K562 (cell line): Measurements from ENCODE around the gene PHYKPL.

Experiments
- ARNT ChIP-seq, 2 experiments: fragments of 450-650 bp; IDR thresholded peaks; 2 replicates each; pipeline ENCODE4 v1.6.1; 2016; ENCODE audit warnings: mild to moderate bottlenecking in 1 of 2
- CHD7 ChIP-seq: fragments of 200-600 bp; sonication (generic); IDR thresholded peaks from one replicate; pipeline ENCODE4 v1.6.1; 2012; ENCODE audit warnings: mild to moderate bottlenecking, low read depth, low read length, inconsistent platforms
- CTCF ChIP-seq, 3 experiments: IDR thresholded peaks in 2 of 3; conservative IDR thresholded peaks in 1 of 3; 2 replicates each; pipeline ENCODE4 v1.5.1; 2011 to 2012; ENCODE audit warnings: low read length in 3 of 3, mild to moderate bottlenecking in 3 of 3, control low read depth in 2 of 3, improper control_type of control experiment in 1 of 3, inconsistent platforms in 1 of 3, low read depth in 1 of 3, mixed read lengths in 1 of 3, moderate library complexity in 1 of 3; ENCODE audit not compliant: insufficient read depth in 2 of 3
- DACH1 ChIP-seq: fragments of 450-650 bp; IDR thresholded peaks from 2 replicates; pipeline ENCODE4 v1.6.1; 2018; ENCODE audit not compliant: partially characterized antibody
- MEF2A ChIP-seq: IDR thresholded peaks from 2 replicates; pipeline ENCODE4 v1.6.1; 2011; ENCODE audit warnings: low read depth, mild to moderate bottlenecking, low read length, moderate library complexity; ENCODE audit not compliant: control insufficient read depth
- TFAP4 ChIP-seq: sonication (generic); formaldehyde crosslinking; IDR thresholded peaks from 2 replicates; pipeline ENCODE4 v1.8.0; 2022; ENCODE audit warnings: missing genetic modification reagents, mild to moderate bottlenecking, moderate library complexity, borderline replicate concordance

GRCh38 chr5:178165581-178165980 is 67.0 kb downstream of the PHYKPL start:
- TF ChIP-seq CTCF (IDR thresholded peaks at IDR 0.05 in 2 of 3, conservative IDR thresholded peaks at IDR 0.05 in 1 of 3; ENCODE audit: insufficient read depth in 2 of 3, low read depth in 1 of 3, low read length in 3 of 3) (no peak), CHD7 (no peak), ARNT (IDR thresholded peaks at IDR 0.05) (no peak), TFAP4 (CRISPR knock-in tag) (no peak), DACH1 (no peak), MEF2A (no peak)
